ACHN (cell line): Measurements from ENCODE around the gene SGTB.
"Not testable (repeated sequence)": the region's sequence is repeated elsewhere in the genome, so short reads cannot be mapped to it uniquely, and the experiment has no call there.

Experiments used
- DNase-seq: peaks from one replicate; pipeline ENCODE4 v3.0.0-alpha.2; 2015
- in situ Hi-C: cut with HindIII; loops from 2 replicates; pipeline ENCODE4 v1.10.0; 2017; ENCODE audit warnings: low sequenced_read_pairs, low pct_ligation_motif_present, low pct_unique_long_range_greater_than_20kb

Gene SGTB

GRCh38 chr5:65621961-65622360, 99.9 kb downstream of the SGTB start:
- in situ Hi-C loops, DNase-seq: not testable (repeated sequence)

GRCh38 chr5:65620021-65620420, 101.9 kb downstream of the SGTB start:
- in situ Hi-C loops = no loop called here
- DNase-seq = no peak
